GM06990 (cell line): Measurements from ENCODE around the gene CCSER1.

Experiments
- DNase-seq: peaks from one replicate; pipeline ENCODE4 v3.0.0-alpha.2; 2011; ENCODE audit not compliant: insufficient read length; ENCODE audit errors: extremely low read depth
- H3K27me3 ChIP-seq: replicated peaks from 2 replicates; pipeline ENCODE4 v1.6.0; 2011; ENCODE audit warnings: low read length; ENCODE audit not compliant: control insufficient read depth, insufficient read depth
- H3K36me3 ChIP-seq: 2 replicates; pipeline ENCODE4 v1.5.1; 2011; ENCODE audit warnings: low read length; ENCODE audit not compliant: control insufficient read depth, insufficient read depth
- H3K4me3 ChIP-seq: replicated peaks from 2 replicates; pipeline ENCODE4 v1.5.1; 2011; ENCODE audit warnings: low read depth, mild to moderate bottlenecking, control low read depth, low read length
- TF ChIP-seq, protein P1 (sequence below): IDR thresholded peaks from 2 replicates; pipeline ENCODE4 v1.5.1; 2011; ENCODE audit warnings: low read length, control low read depth, mild to moderate bottlenecking, inconsistent platforms; ENCODE audit not compliant: insufficient read depth, poor library complexity, severe bottlenecking

CCSER1 gene

GRCh38 chr4:90536408-90536807 lies 409.2 kb downstream of the CCSER1 start:
- DNase-seq: no peak

DNA sequence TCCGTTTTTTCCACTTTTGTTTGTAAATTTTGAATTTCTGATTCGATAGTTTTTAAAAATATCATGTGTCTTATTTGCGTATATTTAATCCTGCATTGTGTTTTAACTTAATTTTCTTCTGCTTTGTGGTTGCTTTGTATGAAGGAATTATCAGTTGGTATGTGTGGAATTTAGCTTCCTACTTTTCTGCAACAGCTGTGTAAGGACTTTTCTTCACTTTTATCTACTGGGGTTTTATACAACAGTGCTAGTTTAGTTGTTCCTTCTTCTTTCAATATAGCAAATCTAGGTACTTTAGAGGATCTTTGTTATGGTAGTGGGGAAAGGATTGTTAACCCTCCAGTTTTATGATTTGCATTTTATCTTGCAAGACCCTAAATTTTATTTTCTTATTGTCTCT lies 410.3 kb downstream of the CCSER1 start:
- H3K27me3 ChIP-seq: no peaks in the 10 kb centered on the region
- no peaks in the 10 kb centered on the region for H3K36me3 ChIP-seq
- DNase-seq: no peak
- H3K4me3 ChIP-seq: no peak overlapping the region
- TF ChIP-seq, protein P1, sequence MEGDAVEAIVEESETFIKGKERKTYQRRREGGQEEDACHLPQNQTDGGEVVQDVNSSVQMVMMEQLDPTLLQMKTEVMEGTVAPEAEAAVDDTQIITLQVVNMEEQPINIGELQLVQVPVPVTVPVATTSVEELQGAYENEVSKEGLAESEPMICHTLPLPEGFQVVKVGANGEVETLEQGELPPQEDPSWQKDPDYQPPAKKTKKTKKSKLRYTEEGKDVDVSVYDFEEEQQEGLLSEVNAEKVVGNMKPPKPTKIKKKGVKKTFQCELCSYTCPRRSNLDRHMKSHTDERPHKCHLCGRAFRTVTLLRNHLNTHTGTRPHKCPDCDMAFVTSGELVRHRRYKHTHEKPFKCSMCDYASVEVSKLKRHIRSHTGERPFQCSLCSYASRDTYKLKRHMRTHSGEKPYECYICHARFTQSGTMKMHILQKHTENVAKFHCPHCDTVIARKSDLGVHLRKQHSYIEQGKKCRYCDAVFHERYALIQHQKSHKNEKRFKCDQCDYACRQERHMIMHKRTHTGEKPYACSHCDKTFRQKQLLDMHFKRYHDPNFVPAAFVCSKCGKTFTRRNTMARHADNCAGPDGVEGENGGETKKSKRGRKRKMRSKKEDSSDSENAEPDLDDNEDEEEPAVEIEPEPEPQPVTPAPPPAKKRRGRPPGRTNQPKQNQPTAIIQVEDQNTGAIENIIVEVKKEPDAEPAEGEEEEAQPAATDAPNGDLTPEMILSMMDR: no peak

More at GRCh38 chr4:90536408-90536807, 409.2 kb downstream of the CCSER1 start:
- H3K27me3 ChIP-seq: no peaks in the 10 kb centered on the region
- TF ChIP-seq, protein P1: no peak
- H3K4me3 ChIP-seq: no peak overlapping the region
- no peaks in the 10 kb centered on the region for H3K36me3 ChIP-seq

GRCh38 chr4:90540536-90540935 lies 413.3 kb downstream of the CCSER1 start:
- no peak for DNase-seq
- Histone ChIP-seq H3K4me3 (no peak overlapping the region), H3K27me3 (no peaks in the 10 kb centered on the region), H3K36me3 (no peaks in the 10 kb centered on the region)
- TF ChIP-seq, protein P1: no peak

DNA sequence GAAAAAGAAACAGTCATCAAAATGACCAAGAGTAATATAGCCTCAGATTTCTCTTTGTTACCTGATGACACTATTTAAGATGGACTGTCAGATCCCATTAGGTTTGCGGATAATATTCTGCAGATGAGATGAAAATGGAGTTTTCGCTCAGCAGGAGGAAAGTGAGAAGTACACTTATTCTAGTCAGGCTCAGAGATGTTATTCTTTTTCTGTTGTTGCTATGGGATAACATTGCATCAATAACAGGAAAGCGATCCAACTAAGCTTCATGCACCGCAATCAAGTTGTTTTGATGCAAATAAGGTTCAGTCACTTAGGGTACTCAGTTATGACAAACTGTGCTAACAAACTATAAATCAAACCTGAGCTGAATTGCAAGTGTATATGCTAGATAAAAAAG lies 415.0 kb downstream of the CCSER1 start:
- DNase-seq: no peak
- TF ChIP-seq, protein P1: no peak
- Histone ChIP-seq H3K36me3 (no peaks in the 10 kb centered on the region), H3K4me3 (no peak overlapping the region), H3K27me3 (no peaks in the 10 kb centered on the region)

DNA sequence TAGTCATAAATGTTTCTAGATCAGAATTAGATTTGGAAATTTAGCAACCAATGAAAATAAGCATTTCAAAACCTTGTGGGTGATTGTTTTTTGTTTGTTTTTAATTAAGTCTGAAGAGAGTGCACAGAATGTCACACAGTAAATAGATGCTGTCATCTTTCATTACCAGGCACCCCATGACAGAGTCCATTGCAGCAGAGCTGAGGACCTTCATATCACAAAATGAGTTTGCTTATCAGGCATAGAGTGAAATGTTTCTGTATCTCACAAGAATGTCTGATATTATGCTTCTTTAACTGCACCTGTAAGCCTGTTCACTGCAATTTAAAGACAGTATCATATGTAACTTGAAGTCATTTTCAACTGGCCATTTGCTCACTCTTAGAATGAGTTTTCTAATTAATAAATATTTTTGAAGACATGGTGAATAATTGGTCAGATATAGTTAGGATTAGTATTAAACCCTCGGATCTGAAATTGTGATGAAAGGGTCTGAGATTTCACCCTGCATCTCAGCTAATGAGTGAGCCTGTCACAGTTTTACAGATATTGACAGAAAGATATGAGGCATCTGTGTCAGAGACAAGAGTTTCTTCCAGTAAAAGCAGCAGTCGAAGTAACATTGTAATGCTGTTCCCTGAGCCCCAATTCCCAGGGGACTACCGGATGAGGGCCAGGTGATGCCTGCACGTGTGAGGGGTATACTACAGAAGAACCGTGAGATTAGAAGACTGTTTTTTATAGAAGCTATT lies 416.4 kb downstream of the CCSER1 start:
- H3K4me3 ChIP-seq: no peak overlapping the region
- DNase-seq: no peak
- TF ChIP-seq, protein P1: no peak
- H3K27me3 ChIP-seq: no peaks in the 10 kb centered on the region
- H3K36me3 ChIP-seq: no peaks in the 10 kb centered on the region

DNA sequence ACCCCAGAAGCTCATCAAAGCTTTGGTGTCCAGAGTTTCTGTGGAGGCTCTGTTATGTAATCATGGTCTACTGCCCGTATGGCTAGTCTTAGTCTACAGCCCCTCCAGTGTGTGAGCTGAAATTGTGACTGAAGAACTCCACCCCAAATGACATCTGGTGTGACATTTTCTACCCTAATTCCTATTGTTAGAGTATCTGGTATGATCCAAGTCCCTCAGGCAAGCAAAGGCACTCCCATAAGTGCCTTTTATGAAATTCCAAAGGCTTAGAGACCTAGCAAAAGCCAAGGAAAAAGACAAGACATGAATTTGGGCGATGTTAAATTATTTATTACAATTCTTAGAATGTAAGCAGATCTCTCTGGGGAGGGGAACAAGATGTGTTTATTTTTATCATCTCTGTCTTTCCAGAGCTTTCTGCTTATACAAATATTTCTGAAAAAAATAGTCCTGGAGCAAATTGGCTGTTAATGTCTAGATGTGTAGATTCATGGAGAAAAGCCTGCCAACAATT lies 417.4 kb downstream of the CCSER1 start:
- Histone ChIP-seq H3K4me3 (no peak overlapping the region), H3K36me3 (no peaks in the 10 kb centered on the region), H3K27me3 (no peaks in the 10 kb centered on the region)
- no peak for DNase-seq
- TF ChIP-seq, protein P1: no peak
